HL-60 (cell line): Measurements from ENCODE around the gene TRAP1.

ENCODE experiments used
- DNase-seq, 2 experiments: peaks; one replicate each; pipeline ENCODE4 v3.0.0-alpha.2; 2010 to 2020; ENCODE audit warnings: low read depth in 1 of 2, low spot score in 1 of 2
- H3K27ac ChIP-seq: fragments of 250-450 bp; sonication (Bioruptor Pico); replicated peaks from 2 replicates; pipeline ENCODE4 v1.5.1; 2020; ENCODE audit warnings: mild to moderate bottlenecking, moderate library complexity
- H3K27me3 ChIP-seq: fragments of 250-450 bp; sonication (Bioruptor Pico); 2 replicates; pipeline ENCODE4 v1.5.1; 2021; ENCODE audit warnings: mild to moderate bottlenecking, moderate library complexity; ENCODE audit not compliant: insufficient read depth, poor library complexity, severe bottlenecking
- H3K4me3 ChIP-seq: replicated peaks from 2 replicates; pipeline ENCODE4 v1.5.1; 2011; ENCODE audit warnings: mild to moderate bottlenecking, control low read depth, low read length; ENCODE audit not compliant: insufficient read depth
- GABPA ChIP-seq: IDR thresholded peaks from 2 replicates; pipeline ENCODE4 v1.6.1; 2012; ENCODE audit warnings: low read depth
- POLR2AphosphoS5 ChIP-seq: IDR thresholded peaks from 2 replicates; pipeline ENCODE4 v1.6.1; 2012; ENCODE audit warnings: low read depth
- SPI1 ChIP-seq: IDR thresholded peaks from 2 replicates; pipeline ENCODE4 v1.6.1; 2012; ENCODE audit warnings: low read depth, mild to moderate bottlenecking, borderline replicate concordance
- TF ChIP-seq, protein P1 (sequence below): IDR thresholded peaks from one replicate; pipeline ENCODE4 v1.5.1; 2011; ENCODE audit warnings: low read length, control low read depth, inconsistent platforms; ENCODE audit not compliant: insufficient read depth
- TF ChIP-seq, protein P2 (sequence below): IDR thresholded peaks from 2 replicates; pipeline ENCODE4 v1.6.1; 2012; ENCODE audit warnings: low read depth; ENCODE audit not compliant: insufficient replicate concordance

TRAP1 gene

DNA sequence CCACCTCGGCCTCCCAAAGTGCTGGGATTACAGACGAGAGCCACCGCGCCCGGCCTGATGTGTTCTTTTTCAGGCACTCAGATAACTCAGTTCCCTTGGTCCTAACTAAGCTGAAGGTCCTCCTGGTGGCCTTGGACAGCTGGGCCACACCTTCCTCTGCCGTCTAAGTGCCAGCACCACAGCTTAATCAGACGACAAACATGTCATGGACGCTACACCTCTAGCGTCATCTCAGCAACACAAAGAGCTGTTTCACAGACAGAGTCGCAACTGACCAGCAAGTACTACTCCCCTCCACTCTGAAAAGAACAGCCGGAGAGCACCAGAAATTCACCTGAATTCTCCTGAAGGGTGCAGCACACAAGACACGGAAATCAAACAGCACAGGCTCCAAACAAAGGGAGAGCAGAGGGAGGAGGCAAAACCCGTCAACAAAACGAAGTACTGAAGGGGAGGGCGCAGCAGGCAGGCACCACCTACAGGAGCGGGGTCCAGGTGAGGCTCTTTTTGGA is 4.4 kb downstream of the TRAP1 start:
- DNase-seq: no peak
- TF ChIP-seq SPI1 (no peak), POLR2AphosphoS5 (no peak), GABPA (no peak)
- TF ChIP-seq, protein P1, sequence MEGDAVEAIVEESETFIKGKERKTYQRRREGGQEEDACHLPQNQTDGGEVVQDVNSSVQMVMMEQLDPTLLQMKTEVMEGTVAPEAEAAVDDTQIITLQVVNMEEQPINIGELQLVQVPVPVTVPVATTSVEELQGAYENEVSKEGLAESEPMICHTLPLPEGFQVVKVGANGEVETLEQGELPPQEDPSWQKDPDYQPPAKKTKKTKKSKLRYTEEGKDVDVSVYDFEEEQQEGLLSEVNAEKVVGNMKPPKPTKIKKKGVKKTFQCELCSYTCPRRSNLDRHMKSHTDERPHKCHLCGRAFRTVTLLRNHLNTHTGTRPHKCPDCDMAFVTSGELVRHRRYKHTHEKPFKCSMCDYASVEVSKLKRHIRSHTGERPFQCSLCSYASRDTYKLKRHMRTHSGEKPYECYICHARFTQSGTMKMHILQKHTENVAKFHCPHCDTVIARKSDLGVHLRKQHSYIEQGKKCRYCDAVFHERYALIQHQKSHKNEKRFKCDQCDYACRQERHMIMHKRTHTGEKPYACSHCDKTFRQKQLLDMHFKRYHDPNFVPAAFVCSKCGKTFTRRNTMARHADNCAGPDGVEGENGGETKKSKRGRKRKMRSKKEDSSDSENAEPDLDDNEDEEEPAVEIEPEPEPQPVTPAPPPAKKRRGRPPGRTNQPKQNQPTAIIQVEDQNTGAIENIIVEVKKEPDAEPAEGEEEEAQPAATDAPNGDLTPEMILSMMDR: no peak
- TF ChIP-seq, protein P2, sequence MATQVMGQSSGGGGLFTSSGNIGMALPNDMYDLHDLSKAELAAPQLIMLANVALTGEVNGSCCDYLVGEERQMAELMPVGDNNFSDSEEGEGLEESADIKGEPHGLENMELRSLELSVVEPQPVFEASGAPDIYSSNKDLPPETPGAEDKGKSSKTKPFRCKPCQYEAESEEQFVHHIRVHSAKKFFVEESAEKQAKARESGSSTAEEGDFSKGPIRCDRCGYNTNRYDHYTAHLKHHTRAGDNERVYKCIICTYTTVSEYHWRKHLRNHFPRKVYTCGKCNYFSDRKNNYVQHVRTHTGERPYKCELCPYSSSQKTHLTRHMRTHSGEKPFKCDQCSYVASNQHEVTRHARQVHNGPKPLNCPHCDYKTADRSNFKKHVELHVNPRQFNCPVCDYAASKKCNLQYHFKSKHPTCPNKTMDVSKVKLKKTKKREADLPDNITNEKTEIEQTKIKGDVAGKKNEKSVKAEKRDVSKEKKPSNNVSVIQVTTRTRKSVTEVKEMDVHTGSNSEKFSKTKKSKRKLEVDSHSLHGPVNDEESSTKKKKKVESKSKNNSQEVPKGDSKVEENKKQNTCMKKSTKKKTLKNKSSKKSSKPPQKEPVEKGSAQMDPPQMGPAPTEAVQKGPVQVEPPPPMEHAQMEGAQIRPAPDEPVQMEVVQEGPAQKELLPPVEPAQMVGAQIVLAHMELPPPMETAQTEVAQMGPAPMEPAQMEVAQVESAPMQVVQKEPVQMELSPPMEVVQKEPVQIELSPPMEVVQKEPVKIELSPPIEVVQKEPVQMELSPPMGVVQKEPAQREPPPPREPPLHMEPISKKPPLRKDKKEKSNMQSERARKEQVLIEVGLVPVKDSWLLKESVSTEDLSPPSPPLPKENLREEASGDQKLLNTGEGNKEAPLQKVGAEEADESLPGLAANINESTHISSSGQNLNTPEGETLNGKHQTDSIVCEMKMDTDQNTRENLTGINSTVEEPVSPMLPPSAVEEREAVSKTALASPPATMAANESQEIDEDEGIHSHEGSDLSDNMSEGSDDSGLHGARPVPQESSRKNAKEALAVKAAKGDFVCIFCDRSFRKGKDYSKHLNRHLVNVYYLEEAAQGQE: no peak
- Histone ChIP-seq H3K27me3 (no peaks in the 10 kb centered on the region), H3K4me3 (no peak overlapping the region), H3K27ac (no peak overlapping the region)

DNA sequence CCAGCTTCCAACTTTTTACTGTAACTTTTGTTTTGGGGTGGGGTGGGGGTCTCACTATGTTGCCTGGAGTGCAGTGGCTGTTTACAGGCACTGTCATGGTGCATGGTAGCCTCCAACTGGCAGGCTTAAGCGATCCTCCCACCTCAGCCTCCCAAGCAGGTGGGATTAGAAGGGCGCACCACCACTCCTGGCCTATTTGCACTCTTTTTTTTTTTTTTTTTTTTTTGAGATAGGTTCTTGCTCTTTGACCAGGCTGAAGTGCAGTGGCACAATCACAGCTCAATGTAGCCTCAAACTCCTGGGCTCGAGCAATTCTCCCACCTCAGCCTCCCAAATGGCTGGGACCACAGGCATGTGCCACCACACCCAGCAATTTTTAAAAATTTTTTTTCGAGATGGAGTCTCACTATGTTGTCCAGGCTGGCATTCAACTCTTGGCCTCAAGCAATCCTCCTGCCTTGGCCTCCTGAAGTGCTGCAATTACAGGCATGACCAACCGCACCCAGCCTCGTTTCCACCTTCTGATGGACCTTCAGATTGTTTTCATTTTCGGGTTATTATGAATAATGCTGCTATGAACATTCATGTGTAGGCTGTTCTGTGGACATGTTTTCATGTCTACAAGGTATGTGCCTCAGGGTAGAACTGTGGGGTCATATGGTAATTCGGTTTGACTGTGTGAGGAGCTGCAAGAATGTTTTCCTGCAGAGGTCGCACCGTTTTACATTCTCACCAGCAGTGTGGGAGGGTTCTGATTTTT is 10.9 kb downstream of the TRAP1 start:
- no peak overlapping the region for H3K4me3 ChIP-seq
- no peak overlapping the region for H3K27ac ChIP-seq
- TF ChIP-seq, protein P2: no peak
- TF ChIP-seq, protein P1: no peak
- no peak for TF ChIP-seq GABPA
- no peak for TF ChIP-seq POLR2AphosphoS5
- TF ChIP-seq SPI1: no peak
- no peaks in the 10 kb centered on the region for H3K27me3 ChIP-seq
- no peak for DNase-seq

DNA sequence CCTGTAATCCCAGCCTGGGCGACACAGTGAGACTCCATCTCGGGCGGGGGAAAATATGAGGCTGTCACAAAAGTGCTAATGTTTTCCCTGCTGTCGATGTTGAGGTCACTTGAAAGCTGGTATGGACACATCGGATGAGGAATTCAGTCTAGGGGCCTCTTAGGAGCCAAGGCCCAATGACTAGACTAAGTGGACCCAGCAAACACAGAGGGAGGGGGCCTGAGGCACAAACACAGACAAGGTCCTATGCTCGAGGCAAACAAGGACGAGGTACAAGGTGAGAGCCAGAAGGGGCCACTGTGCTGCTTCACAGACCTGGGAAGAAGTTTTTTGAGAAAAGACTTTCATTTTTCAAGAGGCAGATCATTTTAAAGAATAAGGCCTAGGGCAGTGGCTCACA is 15.2 kb downstream of the TRAP1 start:
- DNase-seq: no peak
- Histone ChIP-seq H3K4me3 (no peak overlapping the region), H3K27ac (no peak overlapping the region), H3K27me3 (no peaks in the 10 kb centered on the region)
- TF ChIP-seq, protein P2: no peak
- no peak for TF ChIP-seq POLR2AphosphoS5
- TF ChIP-seq SPI1: no peak
- TF ChIP-seq, protein P1: no peak
- TF ChIP-seq GABPA: no peak
